HL-60 (cell line): Measurements from ENCODE around the gene XRN2.

Experiments used
- DNase-seq, 2 experiments: peaks; one replicate each; pipeline ENCODE4 v3.0.0-alpha.2; 2010 to 2020; ENCODE audit warnings: low read depth in 1 of 2, low spot score in 1 of 2
- H3K27ac ChIP-seq: fragments of 250-450 bp; sonication (Bioruptor Pico); replicated peaks from 2 replicates; pipeline ENCODE4 v1.5.1; 2020; ENCODE audit warnings: mild to moderate bottlenecking, moderate library complexity
- H3K27me3 ChIP-seq: fragments of 250-450 bp; sonication (Bioruptor Pico); 2 replicates; pipeline ENCODE4 v1.5.1; 2021; ENCODE audit warnings: mild to moderate bottlenecking, moderate library complexity; ENCODE audit not compliant: insufficient read depth, poor library complexity, severe bottlenecking
- H3K4me3 ChIP-seq: replicated peaks from 2 replicates; pipeline ENCODE4 v1.5.1; 2011; ENCODE audit warnings: mild to moderate bottlenecking, control low read depth, low read length; ENCODE audit not compliant: insufficient read depth
- CTCF ChIP-seq: IDR thresholded peaks from one replicate; pipeline ENCODE4 v1.5.1; 2011; ENCODE audit warnings: low read length, control low read depth, inconsistent platforms; ENCODE audit not compliant: insufficient read depth
- GABPA ChIP-seq: IDR thresholded peaks from 2 replicates; pipeline ENCODE4 v1.6.1; 2012; ENCODE audit warnings: low read depth
- POLR2AphosphoS5 ChIP-seq: IDR thresholded peaks from 2 replicates; pipeline ENCODE4 v1.6.1; 2012; ENCODE audit warnings: low read depth
- REST ChIP-seq: IDR thresholded peaks from 2 replicates; pipeline ENCODE4 v1.6.1; 2012; ENCODE audit warnings: low read depth; ENCODE audit not compliant: insufficient replicate concordance
- SPI1 ChIP-seq: IDR thresholded peaks from 2 replicates; pipeline ENCODE4 v1.6.1; 2012; ENCODE audit warnings: low read depth, mild to moderate bottlenecking, borderline replicate concordance

Gene XRN2

GRCh38 chr20:21433329-21433890, 130.3 kb downstream of the XRN2 start:
- Histone ChIP-seq H3K4me3 (no peak overlapping the region), H3K27ac (no peak overlapping the region), H3K27me3 (peaks cover 17% of the 10 kb centered on the region)
- DNase-seq: no peak
- TF ChIP-seq REST (no peak), GABPA (no peak), CTCF (no peak), SPI1 (no peak), POLR2AphosphoS5 (no peak)

GRCh38 chr20:21435576-21435975, 132.4 kb downstream of the XRN2 start:
- TF ChIP-seq REST (no peak), POLR2AphosphoS5 (no peak), CTCF (no peak), SPI1 (no peak), GABPA (no peak)
- no peak for DNase-seq
- H3K27me3 ChIP-seq: peaks cover 17% of the 10 kb centered on the region
- no peak overlapping the region for H3K27ac ChIP-seq
- no peak overlapping the region for H3K4me3 ChIP-seq

GRCh38 chr20:21436205-21436604, 133.1 kb downstream of the XRN2 start:
- no peak for DNase-seq
- Histone ChIP-seq H3K27ac (no peak overlapping the region), H3K4me3 (no peak overlapping the region), H3K27me3 (peaks cover 16% of the 10 kb centered on the region)
- TF ChIP-seq POLR2AphosphoS5 (no peak), SPI1 (no peak), REST (no peak), GABPA (no peak)
